Astrocyte of the cerebellum (primary cell): ENCODE measurements around the gene SPATA31D1.

Experiments
- DNase-seq: peaks from one replicate; pipeline ENCODE4 v3.0.0-alpha.2; 2011; ENCODE audit warnings: low read depth
- H3K4me3 ChIP-seq: 2 replicates; pipeline ENCODE4 v1.5.1; 2011; ENCODE audit warnings: mild to moderate bottlenecking, low read depth, low read length, moderate library complexity
- in situ Hi-C: cut with HindIII; loops from 2 replicates; pipeline ENCODE4 v1.10.0; 2017; ENCODE audit warnings: low sequenced_read_pairs
- TF ChIP-seq, protein P1 (sequence below): IDR thresholded peaks from 2 replicates; pipeline ENCODE4 v1.5.1; 2012; ENCODE audit warnings: low read length, low read depth, moderate library complexity, mild to moderate bottlenecking; ENCODE audit errors: missing control alignments

SPATA31D1 gene

DNA sequence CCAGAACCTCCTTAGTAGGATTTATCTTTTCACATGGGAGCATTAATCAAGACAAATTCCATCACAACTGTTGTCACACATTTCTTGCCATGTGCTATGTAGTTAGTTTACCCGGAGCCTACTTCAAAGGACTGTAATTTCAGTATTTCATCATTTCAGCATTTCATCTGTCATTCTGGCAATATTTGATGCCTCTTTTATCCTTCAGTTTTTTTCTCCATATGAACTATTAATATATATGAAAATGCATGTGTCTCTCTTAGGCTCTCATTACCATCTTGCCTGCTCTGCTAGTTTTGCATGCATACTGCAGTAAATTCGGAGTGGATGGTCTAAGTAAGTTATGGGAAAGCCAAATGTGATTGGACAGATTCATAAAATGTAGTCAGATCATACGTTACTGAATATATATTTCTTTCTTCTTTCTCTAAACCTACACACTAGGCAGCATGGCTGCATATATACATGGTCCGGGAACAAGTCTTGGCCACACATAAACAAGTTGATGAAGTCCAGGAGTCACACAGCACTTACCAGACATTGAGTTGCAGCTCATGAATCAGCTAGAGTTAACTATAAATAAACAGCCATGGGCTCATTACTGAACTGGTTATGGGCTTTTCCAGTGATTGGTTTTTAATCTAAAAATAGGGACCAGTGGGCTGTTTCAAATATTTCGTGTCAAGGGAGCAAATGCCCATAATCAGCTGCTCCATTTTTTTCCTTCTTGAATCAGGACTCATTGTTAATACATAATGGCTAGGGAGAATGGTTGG lies 46.6 kb downstream of the SPATA31D1 start:
- TF ChIP-seq, protein P1, sequence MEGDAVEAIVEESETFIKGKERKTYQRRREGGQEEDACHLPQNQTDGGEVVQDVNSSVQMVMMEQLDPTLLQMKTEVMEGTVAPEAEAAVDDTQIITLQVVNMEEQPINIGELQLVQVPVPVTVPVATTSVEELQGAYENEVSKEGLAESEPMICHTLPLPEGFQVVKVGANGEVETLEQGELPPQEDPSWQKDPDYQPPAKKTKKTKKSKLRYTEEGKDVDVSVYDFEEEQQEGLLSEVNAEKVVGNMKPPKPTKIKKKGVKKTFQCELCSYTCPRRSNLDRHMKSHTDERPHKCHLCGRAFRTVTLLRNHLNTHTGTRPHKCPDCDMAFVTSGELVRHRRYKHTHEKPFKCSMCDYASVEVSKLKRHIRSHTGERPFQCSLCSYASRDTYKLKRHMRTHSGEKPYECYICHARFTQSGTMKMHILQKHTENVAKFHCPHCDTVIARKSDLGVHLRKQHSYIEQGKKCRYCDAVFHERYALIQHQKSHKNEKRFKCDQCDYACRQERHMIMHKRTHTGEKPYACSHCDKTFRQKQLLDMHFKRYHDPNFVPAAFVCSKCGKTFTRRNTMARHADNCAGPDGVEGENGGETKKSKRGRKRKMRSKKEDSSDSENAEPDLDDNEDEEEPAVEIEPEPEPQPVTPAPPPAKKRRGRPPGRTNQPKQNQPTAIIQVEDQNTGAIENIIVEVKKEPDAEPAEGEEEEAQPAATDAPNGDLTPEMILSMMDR, result no peak
- in situ Hi-C loops, result no loop called here
- no peak for DNase-seq
- H3K4me3 ChIP-seq, result no peak overlapping the region

DNA sequence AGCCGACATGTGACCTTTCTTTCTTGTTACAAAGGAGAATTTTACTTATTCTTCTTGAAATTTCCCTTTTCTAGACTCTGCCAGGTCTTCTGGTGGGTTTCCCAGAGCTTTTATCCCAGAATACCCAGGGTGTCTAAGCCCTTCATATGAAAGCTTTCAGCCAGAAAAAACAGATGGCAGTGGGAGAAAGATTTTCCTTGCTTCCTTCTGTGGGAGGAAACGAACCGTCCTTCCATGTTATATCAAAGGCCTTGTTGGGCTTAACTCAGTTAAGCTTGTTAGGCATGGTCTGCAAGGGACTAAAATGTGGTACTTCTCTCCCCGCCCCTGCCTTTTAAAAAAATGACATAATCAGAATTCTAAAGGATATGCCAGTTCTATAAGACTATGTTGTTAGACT lies 47.5 kb downstream of the SPATA31D1 start:
- in situ Hi-C loops, result no loop called here
- H3K4me3 ChIP-seq, result no peak overlapping the region
- no peak for DNase-seq
- TF ChIP-seq, protein P1, result no peak

DNA sequence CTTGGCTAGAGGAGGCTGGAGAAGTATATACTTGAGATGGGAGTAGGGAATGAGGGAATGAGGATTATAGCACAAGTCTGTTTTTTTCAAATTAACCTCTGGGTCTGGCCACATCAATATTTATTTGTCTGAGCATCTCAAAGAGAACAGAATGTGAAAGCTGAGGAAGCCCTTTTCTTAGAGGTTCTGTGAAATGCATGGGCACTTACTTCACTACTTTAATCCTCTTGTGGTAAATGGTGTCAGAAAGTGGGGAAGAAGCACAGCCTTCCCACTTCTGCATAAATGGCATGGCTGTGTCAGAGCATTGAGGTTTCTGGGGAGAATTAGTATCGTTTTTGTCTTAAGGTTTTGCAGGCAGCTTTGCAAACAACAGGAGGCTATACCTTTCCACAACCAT lies 48.6 kb downstream of the SPATA31D1 start:
- in situ Hi-C loops, result no loop called here
- DNase-seq, result no peak
- TF ChIP-seq, protein P1, result no peak
- no peak overlapping the region for H3K4me3 ChIP-seq

DNA sequence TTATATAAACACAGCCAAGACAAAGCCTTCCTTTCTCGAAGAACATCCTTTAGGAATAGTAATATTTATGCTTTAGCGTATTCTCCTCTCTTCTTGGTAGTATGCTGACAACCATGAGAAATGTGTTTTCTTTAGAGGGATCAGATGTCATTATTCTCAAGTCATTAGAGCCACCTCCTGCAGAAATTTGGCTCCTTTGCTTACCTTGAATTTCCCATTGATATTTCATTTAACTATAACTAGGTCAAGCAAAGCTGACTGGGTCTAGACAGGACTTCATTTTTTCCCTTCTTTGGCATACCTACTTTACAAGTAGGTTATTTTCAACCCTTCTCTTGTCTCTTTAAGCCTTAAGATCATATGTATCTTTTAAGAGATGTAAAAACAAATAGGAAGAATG lies 50.3 kb downstream of the SPATA31D1 start:
- H3K4me3 ChIP-seq, result no peak overlapping the region
- in situ Hi-C loops, result no loop called here
- DNase-seq, result no peak
- TF ChIP-seq, protein P1, result no peak
